Mammary epithelial cell (primary cell): ENCODE results near the gene AIF1.

ENCODE experiments used
- EZH2 ChIP-seq: IDR thresholded peaks from 2 replicates; pipeline ENCODE4 v1.6.1; 2012; ENCODE audit warnings: low read length, inconsistent platforms, borderline replicate concordance
- TF ChIP-seq, protein P1 (sequence below), 2 donors: IDR thresholded peaks in 1 of 2; conservative IDR thresholded peaks in 1 of 2; 2 replicates each; pipeline ENCODE4 v1.5.1; 2011 to 2012; ENCODE audit warnings: inconsistent platforms in 2 of 2, low read length in 2 of 2, mild to moderate bottlenecking in 2 of 2, control low read depth in 1 of 2, low read depth in 1 of 2; ENCODE audit not compliant: insufficient read depth in 1 of 2; ENCODE audit errors: extremely low read depth in 1 of 2

DNA sequence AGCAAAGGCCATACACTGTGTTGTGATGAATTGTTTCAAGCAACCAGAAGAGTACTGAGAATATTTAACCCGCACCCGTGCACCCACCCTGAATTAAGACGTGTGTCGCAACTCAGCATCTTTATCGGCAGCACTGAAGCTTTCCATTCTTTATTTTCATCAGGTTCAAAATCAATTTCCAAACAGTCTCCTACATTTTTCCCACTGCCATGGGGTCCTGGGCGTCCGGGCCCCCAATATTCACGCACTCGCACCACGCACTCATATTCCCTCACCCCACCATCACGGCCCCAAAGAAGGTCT is 34.6 kb upstream of the AIF1 start:
- TF ChIP-seq, protein P1, sequence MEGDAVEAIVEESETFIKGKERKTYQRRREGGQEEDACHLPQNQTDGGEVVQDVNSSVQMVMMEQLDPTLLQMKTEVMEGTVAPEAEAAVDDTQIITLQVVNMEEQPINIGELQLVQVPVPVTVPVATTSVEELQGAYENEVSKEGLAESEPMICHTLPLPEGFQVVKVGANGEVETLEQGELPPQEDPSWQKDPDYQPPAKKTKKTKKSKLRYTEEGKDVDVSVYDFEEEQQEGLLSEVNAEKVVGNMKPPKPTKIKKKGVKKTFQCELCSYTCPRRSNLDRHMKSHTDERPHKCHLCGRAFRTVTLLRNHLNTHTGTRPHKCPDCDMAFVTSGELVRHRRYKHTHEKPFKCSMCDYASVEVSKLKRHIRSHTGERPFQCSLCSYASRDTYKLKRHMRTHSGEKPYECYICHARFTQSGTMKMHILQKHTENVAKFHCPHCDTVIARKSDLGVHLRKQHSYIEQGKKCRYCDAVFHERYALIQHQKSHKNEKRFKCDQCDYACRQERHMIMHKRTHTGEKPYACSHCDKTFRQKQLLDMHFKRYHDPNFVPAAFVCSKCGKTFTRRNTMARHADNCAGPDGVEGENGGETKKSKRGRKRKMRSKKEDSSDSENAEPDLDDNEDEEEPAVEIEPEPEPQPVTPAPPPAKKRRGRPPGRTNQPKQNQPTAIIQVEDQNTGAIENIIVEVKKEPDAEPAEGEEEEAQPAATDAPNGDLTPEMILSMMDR (conservative IDR thresholded peaks at IDR 0.05 in 1 of 2, IDR thresholded peaks at IDR 0.05 in 1 of 2; ENCODE audit: extremely low read depth in 1 of 2, insufficient read depth in 1 of 2, low read depth in 1 of 2, low read length in 2 of 2) = no peak
- TF ChIP-seq EZH2 = no peak
